Kidney capillary endothelial cell (primary cell): ENCODE data around the gene OR2K2.
"Not testable (repeated sequence)": the region's sequence is repeated elsewhere in the genome, so short reads cannot be mapped to it uniquely, and the experiment has no call there.

Experiments
- DNase-seq: peaks from one replicate; pipeline ENCODE4 v3.0.0-alpha.2; 2018; ENCODE audit warnings: low spot score

Gene OR2K2

GRCh38 chr9:111298111-111298510, 31.9 kb downstream of the OR2K2 start:
- DNase-seq, result no peak

- no peak for DNase-seq
Observed at GRCh38 chr9:111297066-111297824, 32.8 kb downstream of the OR2K2 start.

DNA sequence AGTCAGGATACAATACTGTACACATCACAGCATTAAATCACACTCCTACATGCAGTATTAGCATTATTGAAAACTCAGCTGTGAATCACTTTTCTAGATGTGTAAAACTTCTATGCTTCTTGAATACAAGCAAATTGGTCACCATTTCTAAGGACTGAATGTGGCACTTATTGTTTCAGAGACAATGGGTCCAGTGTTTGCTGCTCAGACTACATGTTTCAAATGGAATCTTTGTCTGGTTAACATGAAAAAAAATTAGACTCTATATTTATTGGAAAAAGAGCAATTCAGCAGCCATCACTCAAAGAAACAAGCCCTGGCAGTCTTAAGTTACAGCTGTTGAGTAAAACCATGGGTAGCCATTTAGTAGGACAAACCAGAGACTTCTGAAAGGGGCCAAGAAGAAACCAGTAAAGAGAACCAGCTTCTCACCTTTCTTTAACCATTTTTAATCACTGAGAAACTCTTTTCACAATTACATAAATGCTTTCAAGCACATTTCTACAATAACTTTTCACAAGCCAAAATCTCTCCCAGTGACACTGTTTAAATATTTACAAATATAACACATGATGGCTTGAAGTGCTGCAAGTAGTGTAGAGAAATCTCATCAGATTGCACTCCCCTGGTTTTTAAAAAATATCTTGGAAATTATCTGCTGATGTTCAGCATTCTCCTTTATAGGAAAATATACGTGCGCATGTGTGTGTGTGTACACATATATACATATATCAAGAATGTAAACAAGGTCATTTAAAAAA, 35.2 kb downstream of the OR2K2 start:
- DNase-seq, result no peak

- DNase-seq, result no peak
Observed at GRCh38 chr9:111287127-111287526, 42.9 kb downstream of the OR2K2 start.

DNA sequence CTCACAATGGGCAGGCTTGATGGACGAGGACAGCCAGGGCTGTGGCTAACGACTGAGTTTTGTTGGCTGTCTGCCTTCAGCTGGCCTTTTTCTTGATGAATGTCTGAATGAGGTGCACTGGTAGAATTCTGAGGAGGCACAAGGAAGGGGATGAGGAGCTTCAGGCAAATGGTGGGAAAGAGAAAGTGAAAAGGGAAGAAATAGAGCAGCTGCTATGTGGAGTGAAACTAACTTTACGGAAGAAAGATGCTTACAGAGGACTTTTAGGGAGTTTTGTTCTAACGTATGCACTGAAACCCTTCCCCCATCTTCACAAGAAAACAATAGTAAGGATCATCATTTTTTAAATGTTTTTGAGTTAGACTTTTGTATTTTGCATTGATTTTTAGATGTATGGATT, 45.3 kb downstream of the OR2K2 start:
- DNase-seq, result no peak

DNA sequence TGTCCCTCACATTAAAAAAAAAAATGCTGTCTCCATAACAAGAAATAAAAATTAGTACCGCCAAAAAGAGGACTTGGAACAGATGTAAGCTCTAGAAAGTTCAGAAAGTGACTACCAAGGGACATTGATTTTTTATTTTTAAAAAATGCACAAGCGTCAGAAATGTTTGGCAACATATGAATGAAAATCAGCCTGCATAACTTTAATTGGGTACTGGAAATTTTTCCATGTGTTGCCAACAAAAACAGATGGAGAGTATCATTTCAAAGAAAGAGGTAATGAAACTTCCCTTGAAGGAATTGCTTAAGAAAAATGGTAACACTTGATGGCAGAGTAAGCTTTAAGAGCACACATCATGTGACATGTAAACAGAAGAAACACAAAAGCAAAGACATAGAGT, 47.2 kb downstream of the OR2K2 start:
- no peak for DNase-seq

- DNase-seq, result not testable (repeated sequence)
Observed at GRCh38 chr9:111280795-111281194, 49.2 kb downstream of the OR2K2 start.
